Measurements from ENCODE around the gene KRTAP4-3.
"Not testable (repeated sequence)": the region's sequence is repeated elsewhere in the genome, so short reads cannot be mapped to it uniquely, and the experiment has no call there.

KRTAP4-3 gene

GRCh38 chr17:41121742-41122141, 46.3 kb downstream of the KRTAP4-3 start:
- Histone ChIP-seq H3K4me3 (ENCODE audit: severe bottlenecking) (no peak overlapping the region), H3K27ac (ENCODE audit: poor library complexity, severe bottlenecking) (no peak overlapping the region), H3K27me3 (ENCODE audit: insufficient read depth, poor library complexity, severe bottlenecking) (no peaks in the 10 kb centered on the region), H3K36me3 (ENCODE audit: low read depth) (no peaks in the 10 kb centered on the region), H3K4me1 (ENCODE audit: insufficient read depth, poor library complexity, severe bottlenecking) (peaks cover 11% of the 10 kb centered on the region), H3K9me3 (ENCODE audit: severe bottlenecking) (no peaks in the 10 kb centered on the region)
- TF ChIP-seq CTCF (IDR thresholded peaks at IDR 0.05; ENCODE audit: poor library complexity, severe bottlenecking), result no peak
- ATAC-seq (ENCODE audit: low read depth), result no peak
- DNase-seq (ENCODE audit: low spot score), result no peak

- H3K36me3 ChIP-seq (ENCODE audit: low read depth); H3K27me3 ChIP-seq (ENCODE audit: insufficient read depth, poor library complexity, severe bottlenecking); H3K9me3 ChIP-seq (ENCODE audit: severe bottlenecking); H3K4me3 ChIP-seq (ENCODE audit: severe bottlenecking); DNase-seq (ENCODE audit: low spot score); H3K27ac ChIP-seq (ENCODE audit: poor library complexity, severe bottlenecking): not testable (repeated sequence)
- H3K4me1 ChIP-seq (ENCODE audit: insufficient read depth, poor library complexity, severe bottlenecking), result peaks cover 11% of the 10 kb centered on the region
- ATAC-seq (ENCODE audit: low read depth), result peak; percentile 76
Measured at GRCh38 chr17:41119696-41120690, 48.0 kb downstream of the KRTAP4-3 start.

- TF ChIP-seq CTCF (IDR thresholded peaks at IDR 0.05; ENCODE audit: poor library complexity, severe bottlenecking), result no peak
- no peaks in the 10 kb centered on the region for H3K36me3 ChIP-seq (ENCODE audit: low read depth)
- no peaks in the 10 kb centered on the region for H3K9me3 ChIP-seq (ENCODE audit: severe bottlenecking)
- H3K27me3 ChIP-seq (ENCODE audit: insufficient read depth, poor library complexity, severe bottlenecking), result no peaks in the 10 kb centered on the region
- peak; percentile 59; the same call in 1 of the 3 replicates for ATAC-seq (ENCODE audit: low read depth)
- no peak for DNase-seq (ENCODE audit: low spot score)
- no peak overlapping the region for H3K4me3 ChIP-seq (ENCODE audit: severe bottlenecking)
- H3K4me1 ChIP-seq (ENCODE audit: insufficient read depth, poor library complexity, severe bottlenecking), result peaks cover 11% of the 10 kb centered on the region
- H3K27ac ChIP-seq (ENCODE audit: poor library complexity, severe bottlenecking), result no peak overlapping the region
Measured at GRCh38 chr17:41118721-41119120, 49.3 kb downstream of the KRTAP4-3 start.

GRCh38 chr17:41117846-41118386, 50.1 kb downstream of the KRTAP4-3 start, which contains the start of gene KRTAP4-11:
TSS of gene KRTAP4-11 (minus strand) at chr17:41118373. CDS start at chr17:41118315, 58 bp downstream.
- H3K4me3 ChIP-seq (ENCODE audit: severe bottlenecking); DNase-seq (ENCODE audit: low spot score); H3K4me1 ChIP-seq (ENCODE audit: insufficient read depth, poor library complexity, severe bottlenecking); H3K36me3 ChIP-seq (ENCODE audit: low read depth); H3K9me3 ChIP-seq (ENCODE audit: severe bottlenecking); ATAC-seq (ENCODE audit: low read depth); H3K27me3 ChIP-seq (ENCODE audit: insufficient read depth, poor library complexity, severe bottlenecking); H3K27ac ChIP-seq (ENCODE audit: poor library complexity, severe bottlenecking): not testable (repeated sequence)

All from RWPE2 (cell line).